HEK293T (cell line): ENCODE measurements around the gene AGPAT4.

Source experiments
- CTCF ChIA-PET: fragments of 350-600 bp; formaldehyde crosslinking; extraction: SDS; loops from one replicate; lab custom pipeline; 2021; ENCODE audit warnings: antibody characterized with exemption, inconsistent platforms; lab: Yijun Ruan, JAX
- POLR2A ChIA-PET: fragments of 350-600 bp; formaldehyde crosslinking; extraction: SDS; loops from one replicate; lab custom pipeline; 2020; ENCODE audit warnings: antibody characterized with exemption, inconsistent platforms; lab: Yijun Ruan, JAX
- DNase-seq: peaks from one replicate; pipeline ENCODE4 v3.0.0; 2012; ENCODE audit warnings: mixed read lengths; ENCODE audit errors: extremely low spot score
- ARNT ChIP-seq: fragments of 450-650 bp; IDR thresholded peaks from 2 replicates; pipeline ENCODE4 v1.6.1; 2017; ENCODE audit warnings: mild to moderate bottlenecking
- BHLHE40 ChIP-seq: fragments of 450-650 bp; IDR thresholded peaks from 2 replicates; pipeline ENCODE4 v1.6.1; 2016; ENCODE audit warnings: mild to moderate bottlenecking, moderate library complexity, borderline replicate concordance
- CTBP1 ChIP-seq: fragments of 450-650 bp; IDR thresholded peaks from 2 replicates; pipeline ENCODE4 v1.6.1; 2016; ENCODE audit warnings: borderline replicate concordance
- ELF4 ChIP-seq: fragments of 450-650 bp; IDR thresholded peaks from 2 replicates; pipeline ENCODE4 v1.6.1; 2017; ENCODE audit warnings: antibody characterized with exemption
- FOXA1 ChIP-seq: fragments of 450-650 bp; IDR thresholded peaks from 2 replicates; pipeline ENCODE4 v1.6.1; 2016; ENCODE audit warnings: mild to moderate bottlenecking
- FOXK2 ChIP-seq: fragments of 450-650 bp; IDR thresholded peaks from 2 replicates; pipeline ENCODE4 v1.6.1; 2016; ENCODE audit warnings: mild to moderate bottlenecking
- FOXM1 ChIP-seq: fragments of 450-650 bp; IDR thresholded peaks from 2 replicates; pipeline ENCODE4 v1.6.1; 2017; ENCODE audit warnings: mild to moderate bottlenecking, borderline replicate concordance
- HDGF ChIP-seq: fragments of 450-650 bp; IDR thresholded peaks from 2 replicates; pipeline ENCODE4 v1.6.1; 2017; ENCODE audit warnings: antibody characterized with exemption, borderline replicate concordance
- L3MBTL2 ChIP-seq: fragments of 450-650 bp; conservative IDR thresholded peaks from 2 replicates; pipeline ENCODE4 v1.6.1; 2016; ENCODE audit warnings: mild to moderate bottlenecking
- LEF1 ChIP-seq: fragments of 450-650 bp; IDR thresholded peaks from 2 replicates; pipeline ENCODE4 v1.6.1; 2017; ENCODE audit warnings: mild to moderate bottlenecking, borderline replicate concordance
- NFRKB ChIP-seq: fragments of 450-650 bp; IDR thresholded peaks from 2 replicates; pipeline ENCODE4 v1.6.1; 2016; ENCODE audit warnings: mild to moderate bottlenecking, moderate library complexity
- PKNOX1 ChIP-seq: fragments of 450-650 bp; IDR thresholded peaks from 2 replicates; pipeline ENCODE4 v1.6.1; 2016
- SP1 ChIP-seq: fragments of 450-650 bp; IDR thresholded peaks from 2 replicates; pipeline ENCODE4 v1.6.1; 2017
- SUZ12 ChIP-seq: fragments of 450-650 bp; IDR thresholded peaks from 2 replicates; pipeline ENCODE4 v1.6.1; 2016; ENCODE audit warnings: mild to moderate bottlenecking
- TARDBP ChIP-seq: fragments of 450-650 bp; IDR thresholded peaks from 2 replicates; pipeline ENCODE4 v1.6.1; 2016
- ZNF384 ChIP-seq: fragments of 450-650 bp; IDR thresholded peaks from 2 replicates; pipeline ENCODE4 v1.6.1; 2016

Gene AGPAT4

GRCh38 chr6:161242113-161242512 is 31.7 kb downstream of the AGPAT4 start:
- no peak for DNase-seq
- no peak for TF ChIP-seq ARNT
- TF ChIP-seq TARDBP = no peak
- no peak for TF ChIP-seq SP1
- no peak for TF ChIP-seq ZNF384
- TF ChIP-seq PKNOX1 = no peak
- no peak for TF ChIP-seq NFRKB
- CTCF ChIA-PET = no interaction called here
- POLR2A ChIA-PET = no interaction called here

- DNase-seq = no peak
- ChIA-PET CTCF (no interaction called here), POLR2A (interaction anchor here (1.1 kb wide), 1 partner anchor 35 kb away, joined by 4 read pairs; the partner anchor contains the start of gene AGPAT4)
- no peak for TF ChIP-seq LEF1
- TF ChIP-seq FOXK2 = no peak
- TF ChIP-seq FOXA1 = no peak
- TF ChIP-seq HDGF = no peak
- no peak for TF ChIP-seq BHLHE40
- TF ChIP-seq PKNOX1 = no peak
- TF ChIP-seq SP1 = no peak
- TF ChIP-seq TARDBP = no peak
- TF ChIP-seq SUZ12 = no peak
- no peak for TF ChIP-seq ARNT
- no peak for TF ChIP-seq ELF4
- TF ChIP-seq ZNF384 = no peak
- no peak for TF ChIP-seq FOXM1
- TF ChIP-seq CTBP1 = no peak
- no peak for TF ChIP-seq NFRKB
- no peak for TF ChIP-seq L3MBTL2
Observed at GRCh38 chr6:161239001-161239400, 34.9 kb downstream of the AGPAT4 start.

GRCh38 chr6:161238500-161238899 is 35.4 kb downstream of the AGPAT4 start:
- CTCF ChIA-PET = no interaction called here
- DNase-seq = no peak
- TF ChIP-seq ARNT (no peak), ZNF384 (no peak), BHLHE40 (no peak)
- POLR2A ChIA-PET = no interaction called here

GRCh38 chr6:161238081-161238480 is 35.8 kb downstream of the AGPAT4 start:
- TF ChIP-seq BHLHE40 = no peak
- TF ChIP-seq CTBP1 = no peak
- no peak for TF ChIP-seq L3MBTL2
- no peak for TF ChIP-seq FOXM1
- no peak for TF ChIP-seq TARDBP
- TF ChIP-seq NFRKB = no peak
- TF ChIP-seq ELF4 = no peak
- TF ChIP-seq ZNF384 = no peak
- no peak for TF ChIP-seq FOXK2
- no peak for TF ChIP-seq FOXA1
- no peak for TF ChIP-seq HDGF
- TF ChIP-seq LEF1 = no peak
- TF ChIP-seq SP1 = no peak
- TF ChIP-seq PKNOX1 = no peak
- TF ChIP-seq SUZ12 = no peak
- no peak for TF ChIP-seq ARNT
- no peak for DNase-seq
- CTCF ChIA-PET = no interaction called here
- POLR2A ChIA-PET = no interaction called here

GRCh38 chr6:161237176-161237575 is 36.7 kb downstream of the AGPAT4 start:
- POLR2A ChIA-PET = no interaction called here
- TF ChIP-seq TARDBP (no peak), SUZ12 (no peak), ELF4 (no peak), ARNT (no peak), FOXK2 (no peak), HDGF (no peak), LEF1 (no peak)
- CTCF ChIA-PET = no interaction called here
- DNase-seq = no peak

GRCh38 chr6:161235776-161236633 is 37.9 kb downstream of the AGPAT4 start:
- CTCF ChIA-PET = no interaction called here
- no peak for DNase-seq
- POLR2A ChIA-PET = no interaction called here
- TF ChIP-seq FOXK2 (no peak), SP1 (no peak), SUZ12 (no peak), ARNT (no peak), FOXA1 (no peak), L3MBTL2 (no peak), BHLHE40 (no peak), ZNF384 (no peak), FOXM1 (no peak)
